Effector CD4-positive, alpha-beta T cell (primary cell): ENCODE data around the gene HS6ST3.

Experiments
- DNase-seq: peaks from one replicate; pipeline ENCODE4 v3.0.0-alpha.2; 2020

Gene HS6ST3

GRCh38 chr13:96677029-96677428, 587.1 kb downstream of the HS6ST3 start:
- DNase-seq = no peak

- DNase-seq = no peak
Observed at GRCh38 chr13:96678801-96679200, 588.9 kb downstream of the HS6ST3 start.

- DNase-seq = no peak
Observed at GRCh38 chr13:96680898-96681297, 591.0 kb downstream of the HS6ST3 start.

GRCh38 chr13:96681766-96682165, 591.9 kb downstream of the HS6ST3 start:
- DNase-seq = no peak

- no peak for DNase-seq
Observed at GRCh38 chr13:96684469-96684868, 594.6 kb downstream of the HS6ST3 start.

- no peak for DNase-seq
Observed at GRCh38 chr13:96684907-96685306, 595.0 kb downstream of the HS6ST3 start.

GRCh38 chr13:96686286-96686685, 596.4 kb downstream of the HS6ST3 start:
- DNase-seq = no peak

- no peak for DNase-seq
Observed at GRCh38 chr13:96687191-96687590, 597.3 kb downstream of the HS6ST3 start.

GRCh38 chr13:96690998-96691397, 601.1 kb downstream of the HS6ST3 start:
- no peak for DNase-seq

GRCh38 chr13:96696389-96696900, 606.5 kb downstream of the HS6ST3 start:
- no peak for DNase-seq

GRCh38 chr13:96700657-96701056, 610.8 kb downstream of the HS6ST3 start:
- DNase-seq = no peak

GRCh38 chr13:96707146-96707545, 617.2 kb downstream of the HS6ST3 start:
- DNase-seq = no peak

GRCh38 chr13:96710166-96710862, 620.4 kb downstream of the HS6ST3 start:
- DNase-seq = no peak

GRCh38 chr13:96720446-96720845, 630.5 kb downstream of the HS6ST3 start:
- DNase-seq = no peak

- DNase-seq = no peak
Observed at GRCh38 chr13:96726651-96727050, 636.7 kb downstream of the HS6ST3 start.

- DNase-seq = no peak
Observed at GRCh38 chr13:96728463-96728862, 638.6 kb downstream of the HS6ST3 start.

GRCh38 chr13:96730676-96731075, 640.8 kb downstream of the HS6ST3 start:
- no peak for DNase-seq

- DNase-seq = no peak
Observed at GRCh38 chr13:96734499-96734898, 644.6 kb downstream of the HS6ST3 start.

- DNase-seq = no peak
Observed at GRCh38 chr13:96741779-96742178, 651.9 kb downstream of the HS6ST3 start.

- no peak for DNase-seq
Observed at GRCh38 chr13:96743296-96744089, 653.6 kb downstream of the HS6ST3 start.

GRCh38 chr13:96744367-96745331, 654.7 kb downstream of the HS6ST3 start:
- DNase-seq = no peak

- DNase-seq = no peak
Observed at GRCh38 chr13:96746886-96747285, 657.0 kb downstream of the HS6ST3 start.

GRCh38 chr13:96749825-96750224, 659.9 kb downstream of the HS6ST3 start:
- no peak for DNase-seq
